ENCODE data around the gene ETS2.

Gene ETS2

DNA sequence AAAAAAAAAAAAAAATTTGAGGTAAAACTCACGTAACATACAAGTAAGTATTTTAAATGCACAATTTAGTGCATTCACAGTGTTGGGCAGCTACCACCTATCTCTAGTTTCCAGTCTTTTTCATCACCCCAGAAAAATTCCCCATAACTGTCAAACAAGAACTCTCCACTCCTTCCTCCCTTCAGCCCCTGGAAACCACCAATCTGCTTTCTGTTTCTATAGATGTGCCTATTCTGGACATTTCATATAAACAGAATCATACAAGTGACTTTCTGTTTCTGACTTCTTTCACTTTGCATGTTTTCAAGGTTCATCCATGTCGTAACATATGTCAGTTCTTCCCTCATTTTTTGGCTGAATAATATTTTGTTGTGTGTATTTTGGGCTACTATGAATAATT lies 24.9 kb upstream of the ETS2 start:
- DNase-seq (ENCODE audit: low spot score) = no peak

DNA sequence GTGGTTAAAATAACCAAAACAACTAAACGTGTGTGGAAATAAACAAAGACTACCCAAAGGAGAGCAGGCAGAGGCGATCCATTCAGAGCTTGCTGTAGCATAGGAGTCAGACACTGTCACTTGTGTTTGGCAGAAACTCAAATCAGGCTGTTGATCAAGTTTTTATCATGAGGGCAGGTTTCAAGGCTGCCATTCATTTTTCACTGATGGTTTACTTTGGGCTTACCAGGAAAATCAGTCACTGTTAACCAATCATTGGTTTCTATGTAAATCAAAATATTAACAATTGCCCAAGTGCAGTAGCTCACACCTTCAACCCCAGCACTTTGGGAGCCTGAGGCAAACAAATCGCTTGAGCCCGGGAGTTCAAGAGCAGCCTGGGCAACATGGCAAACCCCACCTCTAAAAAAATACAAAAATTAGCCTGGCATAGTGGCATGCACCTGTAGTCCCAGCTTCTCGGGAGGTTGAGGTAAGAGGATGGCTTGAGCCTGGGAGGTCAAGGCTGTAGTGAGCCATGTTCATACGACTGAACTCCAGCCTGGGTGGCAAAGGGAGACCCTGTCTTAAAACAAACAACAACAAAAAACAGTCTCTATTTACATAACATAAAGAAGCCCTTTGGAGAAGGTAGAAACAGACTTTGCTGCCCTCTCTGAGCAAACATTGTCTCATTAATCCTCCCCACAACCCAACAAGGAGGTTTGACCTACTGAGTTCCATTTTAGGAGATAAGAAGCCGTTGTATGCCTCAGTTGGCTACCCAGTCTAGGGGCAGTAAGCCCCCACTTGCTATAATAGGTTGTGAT lies 21.1 kb upstream of the ETS2 start:
- no peak for DNase-seq (ENCODE audit: low spot score)

DNA sequence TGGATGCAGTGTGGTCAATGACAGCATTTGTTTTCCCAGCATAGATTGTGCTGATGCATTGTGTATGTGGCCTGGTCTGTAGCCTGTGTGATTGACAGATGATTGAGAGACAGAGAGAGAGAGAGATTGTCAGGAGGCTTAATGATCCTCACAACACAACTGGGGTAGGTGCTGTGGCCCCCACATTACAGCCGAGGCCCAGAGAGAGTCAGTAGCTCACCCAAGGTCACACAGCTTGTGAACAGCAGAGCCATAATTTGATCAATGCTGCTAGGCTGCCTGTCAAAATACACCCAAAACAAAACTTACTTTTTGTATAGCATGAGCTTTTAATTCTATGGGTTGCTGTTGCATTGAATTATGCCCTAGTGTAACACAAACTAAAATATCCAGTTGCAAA lies 20.2 kb upstream of the ETS2 start:
- no peak for DNase-seq (ENCODE audit: low spot score)

DNA sequence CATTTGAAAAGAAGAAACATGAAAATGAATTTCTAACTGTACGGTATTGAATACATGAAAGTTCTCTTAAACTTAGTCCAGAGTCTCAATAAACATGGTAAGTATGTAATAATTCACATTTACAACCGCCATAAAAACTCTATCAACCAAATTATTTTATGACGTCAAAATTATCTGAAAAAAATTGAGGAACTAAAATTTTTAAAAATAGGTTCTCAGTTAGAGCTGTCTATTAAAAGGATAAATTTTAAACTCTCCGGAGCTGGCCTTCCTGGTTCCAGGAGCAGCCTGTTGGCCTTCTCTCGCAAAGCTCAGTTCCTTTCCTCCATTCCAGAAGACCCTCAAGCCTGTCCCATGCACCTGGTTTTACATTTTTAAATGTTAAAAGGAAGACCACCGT lies 18.7 kb upstream of the ETS2 start:
- no peak for DNase-seq (ENCODE audit: low spot score)

DNA sequence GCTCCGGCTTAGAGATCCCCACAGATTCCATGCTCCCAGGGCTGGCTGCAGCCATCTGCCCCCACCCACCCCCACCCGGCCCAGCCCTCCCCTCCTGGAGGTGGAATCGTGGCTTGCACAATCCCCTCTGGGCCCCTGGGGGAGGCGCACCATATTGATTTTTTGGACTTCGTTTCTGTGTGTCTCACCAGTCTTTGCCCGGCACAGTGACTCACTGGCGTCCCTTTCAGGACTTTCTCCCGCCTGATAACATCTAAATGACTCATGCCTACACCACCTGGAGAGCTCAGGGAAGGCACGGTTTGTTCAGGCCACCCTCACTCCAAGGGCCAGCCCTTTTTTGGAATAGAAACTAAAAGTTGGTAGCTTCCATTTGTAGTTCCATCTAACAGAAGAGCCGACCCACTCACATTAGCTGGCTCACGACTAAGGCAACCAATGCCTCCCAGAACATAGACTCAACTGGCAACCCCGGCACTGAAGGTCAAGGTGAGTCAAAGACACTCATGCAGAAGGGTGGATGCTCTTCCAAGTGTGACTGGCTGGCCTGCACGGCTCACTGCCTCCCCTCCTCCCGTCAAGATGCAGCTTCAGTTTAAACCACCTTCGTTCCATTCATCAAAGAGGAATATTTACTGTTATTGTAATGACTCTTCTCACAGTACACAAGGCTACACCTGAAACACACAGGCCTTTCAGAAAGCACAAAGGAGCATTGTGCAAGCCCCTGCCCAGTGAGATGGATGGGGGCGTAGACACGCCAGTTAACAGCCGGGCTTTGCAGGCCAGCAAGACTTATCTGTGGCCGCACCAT lies 18.1 kb upstream of the ETS2 start:
- no peak for DNase-seq (ENCODE audit: low spot score)

DNA sequence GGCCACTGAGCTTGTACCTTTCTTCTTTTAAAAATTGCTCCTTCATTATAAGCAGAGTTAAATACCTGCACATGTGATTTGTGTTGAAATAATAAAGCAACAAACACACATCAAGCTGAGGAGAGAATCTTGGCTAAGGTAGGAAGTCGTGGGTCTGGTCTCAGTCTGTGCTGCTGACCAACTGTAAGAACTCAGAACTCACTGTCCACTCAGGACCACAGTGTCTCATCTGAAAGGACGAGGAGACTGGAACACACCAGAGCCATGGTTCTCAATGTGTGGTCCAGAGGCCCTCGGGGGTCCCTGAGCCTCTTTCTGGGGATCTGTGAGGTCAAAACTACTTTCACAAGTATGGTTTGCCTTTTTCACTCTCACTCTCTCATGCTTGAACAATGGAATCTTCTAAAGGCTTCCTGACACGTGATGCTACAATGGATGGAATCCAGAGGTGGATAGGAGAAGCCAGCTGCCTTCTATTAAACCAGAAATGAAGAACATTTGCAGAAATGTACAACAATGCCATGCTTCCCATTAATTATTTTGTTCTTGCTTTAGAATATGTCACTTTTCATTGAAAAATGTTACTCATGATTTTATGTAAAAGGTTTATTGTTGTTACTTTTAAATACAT lies 17.3 kb upstream of the ETS2 start:
- DNase-seq (ENCODE audit: low spot score) = no peak

DNA sequence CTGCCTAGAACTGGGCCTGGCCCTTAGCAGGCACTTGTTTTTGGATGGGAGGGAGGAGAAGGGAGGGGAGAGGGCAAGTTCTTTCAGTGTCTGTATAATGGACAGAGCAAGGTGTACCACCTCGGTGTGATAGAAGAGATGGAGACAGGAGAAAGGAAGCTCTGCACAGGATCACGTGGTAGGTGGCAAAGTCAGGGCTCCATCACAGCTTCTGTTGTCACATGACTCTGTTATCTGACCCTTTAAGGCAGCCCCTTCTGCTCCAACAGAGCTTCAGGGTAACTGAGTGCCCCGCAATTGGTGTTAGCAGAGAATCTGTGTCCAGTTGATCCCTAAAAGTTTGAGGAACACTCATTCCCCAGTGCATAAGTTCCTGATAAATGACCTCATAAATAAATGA lies 16.5 kb upstream of the ETS2 start:
- DNase-seq (ENCODE audit: low spot score) = no peak

DNA sequence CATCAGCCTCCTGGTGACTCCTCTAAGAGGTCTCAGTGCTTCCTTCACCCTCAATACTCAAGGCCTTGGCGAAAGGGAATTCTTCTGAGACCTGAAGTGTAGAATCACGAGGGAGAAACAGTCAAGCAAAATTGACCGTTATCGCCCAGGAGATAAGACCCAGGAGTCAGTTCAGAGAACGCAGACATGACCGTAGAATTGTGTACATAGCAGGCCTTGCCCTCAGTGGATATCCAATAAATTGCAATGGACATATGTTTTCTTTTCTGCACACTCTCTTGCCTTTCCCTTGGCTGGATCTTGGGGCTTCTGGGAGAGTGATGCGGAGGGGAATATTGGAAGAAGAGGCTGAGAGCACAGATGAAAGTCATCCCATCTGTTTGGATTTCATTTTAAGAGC lies 15.7 kb upstream of the ETS2 start:
- DNase-seq (ENCODE audit: low spot score) = no peak

DNA sequence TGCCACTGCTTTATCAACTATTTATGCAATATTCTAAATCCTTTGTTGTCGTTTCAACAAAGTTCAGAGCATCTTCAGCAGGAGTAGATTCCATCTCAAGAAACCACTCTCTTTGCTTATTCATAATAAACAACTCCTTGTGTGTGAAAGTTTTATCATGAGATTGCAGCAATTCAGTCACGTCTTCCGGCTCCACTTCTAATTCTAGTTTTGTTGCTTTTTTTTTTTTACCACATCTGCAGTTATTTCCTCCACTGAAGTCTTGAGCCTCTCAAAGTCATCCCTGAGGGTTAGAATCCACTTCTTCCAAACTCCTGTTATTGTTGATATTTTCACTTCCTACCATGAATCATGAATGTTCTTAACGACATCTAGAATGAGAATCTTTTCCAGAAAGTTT lies 14.8 kb upstream of the ETS2 start:
- DNase-seq (ENCODE audit: low spot score) = no peak

DNA sequence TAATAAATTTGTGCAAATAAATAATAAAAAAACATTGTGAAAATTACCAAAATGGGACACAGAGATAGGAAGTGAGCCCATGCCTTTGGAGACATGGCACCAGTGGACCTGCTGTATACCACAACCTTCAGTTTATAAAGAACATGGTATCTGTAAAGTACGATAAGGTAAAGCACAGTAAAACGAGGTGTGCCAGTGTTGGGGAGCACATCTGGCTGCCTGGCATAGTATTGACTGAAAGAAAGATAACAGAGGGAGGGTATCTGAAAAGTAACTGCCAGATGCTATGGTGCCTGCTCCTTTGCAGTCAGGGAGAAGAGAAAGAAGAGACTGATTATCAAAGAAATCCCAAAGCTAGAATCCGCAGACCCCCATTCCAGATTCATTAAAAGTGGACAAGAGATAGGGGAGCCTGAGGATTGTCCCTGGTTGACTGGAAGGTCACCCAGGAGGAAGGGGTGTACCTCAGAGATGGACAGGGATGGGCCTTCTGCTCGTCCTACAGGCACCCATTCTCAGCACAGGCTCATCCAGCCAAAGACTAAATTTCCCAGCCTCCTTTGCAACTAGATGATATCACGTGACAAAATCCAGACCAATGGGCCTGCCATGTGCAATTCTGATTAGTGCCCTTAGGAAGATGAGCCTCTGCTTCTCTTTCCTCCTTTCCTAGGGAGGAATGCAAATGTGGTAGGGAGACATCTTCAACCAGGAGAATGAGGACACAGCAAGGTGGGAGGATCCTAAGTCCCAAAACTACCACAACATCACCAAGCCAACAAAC lies 12.9 kb upstream of the ETS2 start:
- DNase-seq (ENCODE audit: low spot score) = no peak

DNA sequence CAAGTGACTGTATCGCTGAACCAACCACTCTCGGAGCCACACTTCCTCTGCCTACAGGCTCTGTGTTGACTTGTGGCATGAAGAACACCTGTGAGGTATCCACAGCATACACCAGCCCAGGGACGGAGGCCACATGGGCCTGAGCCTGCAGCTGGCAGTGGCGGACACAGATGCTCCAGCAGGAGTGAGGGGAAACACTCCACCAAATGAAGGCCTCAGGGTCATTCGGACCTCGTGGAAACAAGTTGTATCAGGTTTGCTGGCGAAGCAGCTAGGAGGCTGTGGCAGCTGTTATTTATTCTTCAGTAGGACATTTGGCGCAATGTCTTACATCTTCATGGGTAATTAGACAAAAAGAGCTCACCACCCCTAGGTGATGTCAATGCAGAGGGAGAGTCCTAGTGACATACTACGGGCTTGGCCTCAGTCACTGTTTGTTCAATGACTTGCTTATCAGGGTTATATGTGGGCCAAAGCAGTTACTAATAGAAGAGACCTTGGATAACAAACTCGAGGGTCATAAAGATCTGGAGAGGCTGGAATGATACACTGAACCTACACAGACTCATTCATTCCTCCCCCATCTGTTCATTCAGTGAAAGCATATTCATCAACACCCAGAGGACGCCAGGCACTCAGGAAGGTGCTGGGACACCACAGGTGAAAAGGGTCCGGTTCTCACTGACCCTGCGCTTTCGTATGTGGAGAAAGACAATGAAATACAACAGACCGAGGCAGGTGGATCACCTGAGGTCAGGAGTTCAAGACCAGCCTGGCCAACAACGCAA lies 11.6 kb upstream of the ETS2 start:
- no peak for DNase-seq (ENCODE audit: low spot score)

DNA sequence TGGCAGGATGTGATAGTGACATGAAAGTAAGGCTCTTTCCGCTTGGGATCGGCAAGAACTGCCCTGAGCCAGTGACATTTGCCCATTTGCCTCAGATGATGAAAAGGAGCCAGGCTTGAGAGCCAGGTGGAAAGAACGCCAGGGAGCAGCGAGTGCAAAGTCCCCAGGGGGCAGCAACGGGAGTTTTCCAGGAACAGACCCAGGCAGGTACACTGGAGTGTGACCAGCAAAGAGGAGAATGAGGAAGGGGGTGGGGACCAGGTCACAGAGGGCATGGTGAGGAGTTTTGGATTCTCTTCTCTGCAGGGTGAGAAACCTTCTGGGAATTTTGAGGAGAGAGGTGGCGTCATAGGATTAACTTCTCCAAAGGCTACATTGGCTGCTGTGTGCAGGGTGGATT lies 10.8 kb upstream of the ETS2 start:
- no peak for DNase-seq (ENCODE audit: low spot score)

DNA sequence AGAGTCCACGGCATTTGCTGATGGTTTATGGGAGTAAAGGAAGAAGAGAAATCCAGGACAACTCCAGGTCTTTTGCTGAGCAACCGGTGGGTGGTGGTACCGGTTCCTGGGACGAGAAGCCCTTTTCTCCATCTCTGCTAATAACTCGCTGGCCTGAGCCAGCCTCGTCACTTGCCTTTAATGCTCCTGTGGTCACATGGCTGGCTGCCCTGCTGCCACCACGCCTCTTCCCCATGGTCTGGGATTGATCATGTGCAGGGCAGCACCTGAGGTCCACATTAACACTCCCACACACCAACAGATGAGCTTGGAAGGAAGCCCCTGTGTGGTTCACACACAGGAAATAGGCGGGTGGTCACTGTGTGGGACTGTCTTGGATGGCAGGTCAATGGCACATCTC lies 10.3 kb upstream of the ETS2 start:
- DNase-seq (ENCODE audit: low spot score) = no peak

DNA sequence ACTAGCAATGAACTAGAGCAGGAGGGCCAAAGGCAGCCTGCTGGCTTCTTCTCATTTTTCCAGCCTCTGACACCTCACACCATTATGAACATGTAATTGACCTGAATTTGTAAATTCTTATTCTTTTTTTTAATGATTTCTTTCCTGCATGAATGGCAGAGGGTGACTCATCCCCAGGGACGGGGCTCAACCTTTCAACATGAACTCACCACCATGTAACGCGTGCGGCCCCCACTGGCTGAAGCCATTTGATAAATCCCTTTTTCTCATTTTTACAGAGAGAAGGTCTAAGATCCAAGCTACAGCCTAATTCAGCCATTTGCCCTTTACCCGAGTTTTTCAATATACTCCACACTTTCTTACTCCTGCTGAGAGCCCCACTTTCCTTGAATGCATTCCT lies 9.3 kb upstream of the ETS2 start:
- no peak for DNase-seq (ENCODE audit: low spot score)

DNA sequence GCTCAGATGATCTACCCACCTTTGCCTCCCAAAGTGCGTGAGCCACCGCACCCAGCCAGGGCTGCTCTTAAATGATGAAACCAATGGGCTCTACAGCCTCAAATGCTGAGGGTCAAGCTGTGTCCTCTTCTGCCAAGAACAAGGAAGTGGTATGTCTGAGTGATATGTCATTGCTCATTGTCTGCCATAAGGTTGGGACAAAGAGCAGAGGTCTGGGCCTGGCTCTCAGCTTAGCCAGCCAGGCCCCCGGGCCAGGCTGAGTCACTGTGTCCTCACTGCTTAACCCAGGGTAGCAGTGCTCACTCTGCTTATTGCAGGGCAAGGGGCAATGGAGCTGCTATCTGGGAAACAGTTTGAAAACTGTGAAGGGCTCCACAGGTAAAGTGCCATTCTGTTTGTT lies 8.3 kb upstream of the ETS2 start:
- no peak for DNase-seq (ENCODE audit: low spot score)

DNA sequence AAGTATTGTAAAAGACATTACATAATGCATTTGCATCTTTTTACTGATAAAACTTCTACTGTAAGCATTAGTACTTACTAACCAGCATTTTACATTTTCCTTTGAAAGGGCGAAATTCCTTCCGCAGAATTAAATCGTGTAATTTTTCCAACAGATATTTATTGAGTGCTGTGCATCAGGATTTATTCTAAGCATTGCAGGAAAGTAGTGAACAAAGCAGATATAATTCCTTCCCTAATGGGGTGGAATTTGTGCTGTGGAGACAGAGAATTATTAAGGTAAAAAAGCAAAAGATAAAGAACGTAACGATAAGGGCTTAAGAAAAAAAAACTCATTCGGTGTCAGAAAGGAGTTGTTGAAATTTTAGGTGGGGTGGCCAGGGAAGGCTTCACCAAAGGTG lies 7.6 kb upstream of the ETS2 start:
- DNase-seq (ENCODE audit: low spot score) = no peak

DNA sequence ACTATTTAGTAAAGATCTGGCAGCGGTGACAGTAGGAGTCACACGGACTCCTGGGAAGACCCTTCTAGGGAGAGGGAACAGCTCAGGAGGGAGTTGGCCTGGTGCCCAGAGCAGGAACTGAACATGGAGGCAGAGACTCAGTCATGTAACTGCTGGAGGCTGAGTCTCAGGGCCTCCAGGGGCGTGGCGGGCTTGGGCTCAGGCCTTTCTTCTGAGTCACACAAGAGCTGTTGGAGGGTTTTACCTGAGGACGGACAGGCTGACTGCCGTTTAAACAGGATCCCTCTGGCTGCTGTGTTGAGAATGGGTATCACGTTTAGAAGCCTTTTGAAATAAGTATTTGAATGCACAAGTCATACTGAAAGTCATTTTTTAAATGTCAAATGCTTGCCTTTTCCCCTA lies 7.2 kb upstream of the ETS2 start:
- DNase-seq (ENCODE audit: low spot score) = no peak

DNA sequence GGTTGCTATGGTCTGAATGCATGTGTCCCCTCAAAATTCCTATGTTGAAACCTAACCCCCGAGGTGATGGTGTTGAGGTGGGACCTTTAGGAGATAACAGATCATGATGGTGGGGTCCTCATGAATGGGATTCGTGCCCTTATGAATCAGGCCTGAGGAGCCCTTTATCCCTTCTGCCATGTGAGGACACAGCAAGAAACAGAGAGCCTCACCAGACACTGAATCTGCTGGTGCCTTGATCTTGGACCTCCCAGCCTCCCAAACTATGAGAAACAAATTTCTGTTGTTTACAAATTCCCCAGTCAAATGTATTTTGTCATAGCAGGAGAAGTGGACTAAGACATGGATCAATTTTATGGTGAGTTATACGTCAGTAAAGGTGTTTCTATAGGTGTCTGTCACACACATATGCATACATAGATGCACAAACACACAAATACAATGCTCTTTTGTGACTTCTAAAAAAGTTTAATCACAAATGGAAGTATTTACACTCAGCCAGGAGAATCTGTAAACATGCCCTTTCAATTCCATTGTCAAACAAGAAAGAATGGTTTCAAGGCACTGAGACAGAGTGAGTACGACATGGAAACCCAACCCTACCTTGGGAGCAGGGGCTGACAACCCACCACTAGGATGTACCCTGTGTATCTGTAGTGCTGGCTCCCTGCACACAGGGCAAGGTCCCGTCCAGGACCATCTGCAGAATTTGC lies 5.5 kb upstream of the ETS2 start:
- DNase-seq (ENCODE audit: low spot score) = no peak

DNA sequence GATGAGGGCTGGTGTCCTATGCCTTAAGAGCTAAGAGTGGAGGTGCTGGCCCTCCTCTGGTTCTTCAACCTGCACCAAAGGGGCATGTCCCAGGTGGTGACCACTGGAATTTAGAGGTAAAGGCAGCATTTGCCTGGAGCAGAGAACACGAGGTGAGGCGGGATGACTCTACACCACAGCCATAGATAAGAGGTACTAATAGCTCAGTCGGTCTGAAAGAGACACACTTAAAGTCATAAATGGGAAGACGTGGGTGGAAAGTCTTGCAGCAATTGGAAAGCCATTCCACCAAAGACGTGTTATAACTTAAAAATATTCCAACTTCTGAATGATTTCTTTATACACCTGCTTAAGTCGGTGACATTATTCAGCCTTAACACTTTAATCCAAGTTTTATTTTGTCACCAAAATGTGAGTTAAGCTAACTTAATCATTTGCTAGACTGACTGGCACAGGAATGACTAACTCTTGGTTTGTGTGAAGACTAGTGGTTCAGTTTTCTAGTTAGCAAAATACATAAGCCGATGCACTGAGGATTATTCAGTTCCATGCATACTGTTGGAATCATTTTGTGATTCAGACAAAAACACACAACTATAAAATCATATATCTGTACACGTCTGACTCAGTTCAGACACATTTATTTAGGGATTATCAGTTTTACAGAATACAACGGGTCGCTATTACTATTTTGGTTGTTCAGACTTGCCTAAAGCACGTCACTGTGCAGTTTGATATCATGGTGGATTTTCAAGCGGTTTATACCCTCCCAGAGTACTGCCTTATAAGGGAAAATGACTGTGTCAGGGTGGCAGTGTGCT lies 4.6 kb upstream of the ETS2 start:
- no peak for DNase-seq (ENCODE audit: low spot score)
